GM13976 (cell line): ENCODE data around the gene ABR.
"Not testable (repeated sequence)": the region's sequence is repeated elsewhere in the genome, so short reads cannot be mapped to it uniquely, and the experiment has no call there.

Experiments used
- DNase-seq: peaks from one replicate; pipeline ENCODE4 v3.0.0; 2012; ENCODE audit warnings: low spot score
- in situ Hi-C: fragments of 300-500 bp; cut with MboI; formaldehyde crosslinking; loops from one replicate; pipeline ENCODE4 v1.12.0; 2022; ENCODE audit warnings: low sequenced_read_pairs, mixed read lengths, inconsistent platforms; ENCODE audit not compliant: unreplicated experiment
- TF ChIP-seq, protein P1 (sequence below): IDR thresholded peaks from 2 replicates; pipeline ENCODE4 v1.5.1; 2012; ENCODE audit warnings: borderline replicate concordance, mild to moderate bottlenecking; ENCODE audit not compliant: insufficient read depth; ENCODE audit errors: extremely low read depth, missing control alignments, control extremely low read depth

Gene ABR

DNA sequence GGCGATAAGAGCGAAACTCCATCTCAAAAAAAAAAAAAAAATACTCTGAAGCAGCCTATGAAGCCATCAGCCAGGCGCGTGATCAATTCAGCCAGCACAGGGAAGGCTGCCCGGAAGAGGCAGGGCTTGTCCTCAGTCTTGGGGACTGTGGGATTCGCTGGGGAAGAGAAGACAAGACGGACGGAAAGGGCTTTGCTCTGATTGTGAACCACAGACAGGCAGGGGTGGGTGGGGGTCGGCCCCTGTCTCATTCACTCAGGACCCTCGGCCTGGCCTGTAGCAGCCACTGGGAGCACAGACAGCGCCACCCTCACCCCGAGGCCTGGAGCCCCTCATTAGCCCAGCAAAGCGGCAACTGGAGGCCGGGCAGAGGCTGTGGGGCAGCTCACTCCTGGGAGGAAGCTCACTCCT lies 37.2 kb downstream of the ABR start:
- TF ChIP-seq, protein P1, sequence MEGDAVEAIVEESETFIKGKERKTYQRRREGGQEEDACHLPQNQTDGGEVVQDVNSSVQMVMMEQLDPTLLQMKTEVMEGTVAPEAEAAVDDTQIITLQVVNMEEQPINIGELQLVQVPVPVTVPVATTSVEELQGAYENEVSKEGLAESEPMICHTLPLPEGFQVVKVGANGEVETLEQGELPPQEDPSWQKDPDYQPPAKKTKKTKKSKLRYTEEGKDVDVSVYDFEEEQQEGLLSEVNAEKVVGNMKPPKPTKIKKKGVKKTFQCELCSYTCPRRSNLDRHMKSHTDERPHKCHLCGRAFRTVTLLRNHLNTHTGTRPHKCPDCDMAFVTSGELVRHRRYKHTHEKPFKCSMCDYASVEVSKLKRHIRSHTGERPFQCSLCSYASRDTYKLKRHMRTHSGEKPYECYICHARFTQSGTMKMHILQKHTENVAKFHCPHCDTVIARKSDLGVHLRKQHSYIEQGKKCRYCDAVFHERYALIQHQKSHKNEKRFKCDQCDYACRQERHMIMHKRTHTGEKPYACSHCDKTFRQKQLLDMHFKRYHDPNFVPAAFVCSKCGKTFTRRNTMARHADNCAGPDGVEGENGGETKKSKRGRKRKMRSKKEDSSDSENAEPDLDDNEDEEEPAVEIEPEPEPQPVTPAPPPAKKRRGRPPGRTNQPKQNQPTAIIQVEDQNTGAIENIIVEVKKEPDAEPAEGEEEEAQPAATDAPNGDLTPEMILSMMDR: no peak
- DNase-seq: no peak
- in situ Hi-C loops: no loop called here

DNA sequence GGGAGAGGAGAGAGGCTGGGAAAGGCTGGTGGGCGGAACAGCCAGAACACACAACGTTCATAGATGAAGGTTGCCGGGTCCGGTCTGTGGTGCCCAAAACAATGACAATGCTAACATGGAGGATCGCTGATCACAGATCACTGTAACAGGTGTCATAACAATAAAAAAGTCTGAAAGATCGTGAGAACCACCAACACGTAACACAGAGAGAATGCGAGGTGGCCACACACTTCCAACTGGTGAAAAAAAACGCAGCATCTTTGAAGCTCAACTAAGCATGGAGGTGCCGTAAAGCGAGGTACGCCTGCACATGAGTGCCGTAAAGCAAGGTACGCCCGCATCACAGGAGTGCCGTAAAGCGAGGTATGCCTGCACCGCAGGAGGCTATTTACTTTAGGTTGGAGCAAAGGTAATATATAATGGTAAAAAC lies 42.3 kb downstream of the ABR start:
- TF ChIP-seq, protein P1: no peak
- in situ Hi-C loops: no loop called here
- no peak for DNase-seq

GRCh38 chr17:1136748-1137147 lies 43.0 kb downstream of the ABR start:
- TF ChIP-seq, protein P1: no peak
- DNase-seq: no peak
- in situ Hi-C loops: no loop called here

DNA sequence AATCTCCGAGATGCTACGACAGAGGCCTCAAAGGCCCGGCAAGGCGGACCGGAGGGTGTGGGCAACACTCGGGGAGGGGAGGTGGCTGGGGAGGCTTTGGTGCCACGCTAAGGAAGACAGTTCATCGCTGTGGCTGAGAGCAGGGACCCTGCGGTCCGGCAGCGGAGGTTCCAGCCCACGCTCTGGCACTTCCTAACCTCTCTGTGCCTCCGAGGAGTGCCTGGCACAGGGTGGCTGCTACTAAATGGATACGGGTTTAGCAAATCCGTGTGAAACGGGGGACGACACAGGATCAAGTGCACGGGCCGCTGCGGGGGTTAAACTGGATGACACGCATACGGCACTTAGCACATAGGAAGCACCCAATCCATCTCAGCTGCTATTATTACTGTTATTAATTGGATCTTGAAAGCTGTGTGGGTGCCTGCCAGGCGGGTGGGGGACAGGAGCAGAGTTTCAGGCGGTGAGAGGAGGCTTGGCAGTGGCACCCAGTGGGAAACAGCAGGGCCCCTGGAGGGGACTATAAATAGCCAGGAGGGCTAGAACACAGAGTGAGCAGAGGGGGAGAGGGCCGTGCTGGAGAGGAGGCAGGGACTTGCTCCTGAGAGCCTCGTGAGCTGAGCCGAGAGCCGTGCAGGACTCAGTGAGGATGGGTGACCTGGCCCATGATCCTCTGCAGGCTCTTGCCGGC lies 45.0 kb downstream of the ABR start:
- in situ Hi-C loops: no loop called here
- TF ChIP-seq, protein P1: no peak
- DNase-seq: no peak

DNA sequence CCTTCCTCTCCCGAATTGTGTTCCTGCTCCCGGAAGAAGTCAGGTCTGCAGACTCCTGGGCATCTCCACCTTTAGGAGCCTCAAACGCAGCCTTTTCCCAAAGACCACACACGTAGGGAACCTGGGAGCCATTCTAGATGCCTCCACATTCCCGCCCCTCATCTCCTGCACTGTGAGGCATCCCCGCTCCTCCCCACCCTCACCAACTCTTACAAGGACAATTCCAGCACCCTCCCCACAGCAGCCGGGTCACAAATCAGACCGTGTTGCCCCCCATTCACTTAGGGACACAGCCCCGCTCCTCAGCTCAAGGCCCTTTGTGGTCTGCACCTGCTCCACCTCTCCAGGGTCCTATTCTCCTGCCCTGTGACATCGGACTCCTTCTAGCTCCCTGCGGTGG lies 49.6 kb downstream of the ABR start:
- TF ChIP-seq, protein P1: no peak
- DNase-seq: no peak
- in situ Hi-C loops: no loop called here

DNA sequence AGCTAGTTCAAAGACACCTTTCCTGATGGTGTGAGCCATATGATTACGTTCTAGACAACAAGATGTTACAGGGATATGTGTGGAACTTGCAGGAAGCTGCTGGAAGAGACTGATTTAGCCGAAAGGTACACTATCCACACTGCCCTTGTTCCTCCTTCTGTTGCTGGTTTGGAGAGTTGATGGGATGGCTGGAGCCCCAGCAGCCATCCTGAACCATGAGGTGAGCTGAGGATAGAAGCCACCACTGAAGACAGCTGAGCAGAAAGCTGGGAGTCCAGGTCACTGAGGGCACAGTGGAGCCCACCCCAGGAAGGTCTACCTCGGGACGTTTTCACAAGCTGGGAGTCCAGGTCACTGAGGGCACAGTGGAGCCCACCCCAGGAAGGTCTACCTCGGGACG lies 51.3 kb downstream of the ABR start:
- DNase-seq, in situ Hi-C loops: not testable (repeated sequence)

- TF ChIP-seq, protein P1: no peak
- in situ Hi-C loops: no loop called here
- no peak for DNase-seq
These were observed 52.8 kb downstream of the ABR start for GRCh38 chr17:1126801-1127550.
